Measurements from ENCODE around the gene THADA.

The THADA gene

DNA sequence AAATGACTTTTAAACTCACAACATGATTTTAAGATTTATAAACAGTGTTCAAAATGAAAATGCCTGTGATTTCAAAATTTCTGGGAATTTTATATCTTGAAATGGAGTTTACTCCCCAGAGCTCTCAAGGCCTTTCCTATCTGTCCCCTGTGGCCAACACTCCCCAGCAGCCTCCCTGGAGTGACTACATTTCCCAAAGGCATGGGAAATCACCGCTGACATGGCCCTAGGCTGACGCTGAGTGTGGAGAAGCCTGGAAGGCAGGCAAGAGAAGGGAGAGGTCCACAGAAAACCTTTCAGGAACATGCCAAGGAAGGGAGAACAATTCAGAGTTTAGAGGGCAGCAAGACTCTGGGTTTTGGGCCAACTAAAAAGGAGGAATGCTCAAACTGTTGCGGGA, 349.2 kb downstream of the THADA start:
- no peak for DNase-seq (ENCODE audit: low spot score)

DNA sequence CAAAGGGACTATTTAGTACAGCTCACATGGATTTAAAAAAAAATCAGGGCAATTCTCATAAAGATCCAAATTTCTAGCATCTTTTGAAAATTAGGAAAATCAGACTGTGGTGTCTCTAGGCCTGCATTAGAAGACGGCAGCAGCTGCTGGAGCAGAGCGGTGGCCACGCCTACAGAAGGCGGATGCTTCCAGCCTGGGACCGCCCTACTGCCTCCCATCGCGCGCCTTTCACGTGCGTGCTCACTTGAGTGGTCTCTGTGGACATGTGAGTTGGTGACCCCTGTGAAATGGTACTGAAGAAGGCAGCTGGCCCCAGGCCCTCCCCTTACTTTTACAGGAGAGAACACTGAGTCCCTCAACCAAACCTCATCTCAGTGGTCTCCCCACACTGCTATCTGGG, 354.3 kb downstream of the THADA start:
- no peak for DNase-seq (ENCODE audit: low spot score)

DNA sequence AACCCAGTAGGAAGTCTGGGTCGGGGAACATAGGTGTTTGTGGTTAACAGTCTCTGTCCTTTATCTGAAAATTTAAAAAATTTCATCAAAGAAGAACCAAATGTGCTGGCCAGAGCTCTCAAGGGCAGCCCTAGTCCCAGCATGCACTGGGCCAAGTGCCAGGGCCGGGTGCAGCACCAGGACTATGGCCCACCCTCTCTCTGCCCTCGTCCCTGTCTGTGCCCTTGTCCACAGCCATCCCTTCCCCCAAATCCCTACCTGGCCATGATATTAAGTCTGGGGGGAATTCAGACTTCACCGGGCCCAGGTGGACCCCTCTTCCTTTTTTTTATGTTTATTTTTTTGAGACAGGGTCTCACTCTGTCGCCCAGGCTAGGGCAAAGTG, 355.1 kb downstream of the THADA start:
- DNase-seq (ENCODE audit: low spot score), result no peak

DNA sequence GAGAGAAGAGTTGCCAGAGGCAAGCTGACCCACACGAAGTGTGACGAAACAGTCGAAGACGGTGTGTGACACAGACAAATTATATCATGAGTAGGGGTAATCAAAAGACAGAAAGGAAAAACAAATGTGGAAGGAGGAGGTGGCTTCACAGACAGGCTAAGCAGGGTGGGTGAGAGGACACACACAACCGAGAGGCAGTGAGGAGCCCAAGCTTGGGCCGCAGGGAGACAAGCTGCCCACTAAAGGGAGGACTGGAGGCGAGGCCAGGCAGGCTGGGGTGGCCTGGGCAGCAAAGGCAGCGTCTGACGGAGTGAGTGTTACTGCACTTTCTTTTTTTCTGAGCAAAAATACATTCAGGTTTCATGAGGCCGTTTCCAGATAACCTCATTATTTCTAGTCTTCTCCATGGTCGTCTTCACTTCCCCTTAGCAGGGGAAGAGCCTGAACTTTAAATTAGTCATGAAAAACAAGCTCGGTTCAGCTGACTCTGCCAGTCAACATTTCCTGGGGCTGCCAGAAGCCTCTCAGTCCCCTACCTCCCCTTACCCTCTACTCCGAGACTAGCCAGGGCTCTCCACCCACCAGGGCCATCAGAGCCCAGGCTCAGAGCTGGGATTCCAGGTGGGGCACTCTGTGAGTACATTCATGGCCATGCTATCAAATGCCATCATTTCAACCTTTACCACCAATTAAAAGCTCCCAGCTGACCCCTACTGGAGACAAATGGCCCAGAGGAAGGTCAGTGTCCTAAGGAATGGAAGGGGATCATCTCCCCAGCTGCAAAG, 355.7 kb downstream of the THADA start:
- DNase-seq (ENCODE audit: low spot score), result peak; percentile 67

- no peak for DNase-seq (ENCODE audit: low spot score)
These were observed 357.0 kb downstream of the THADA start for GRCh38 chr2:43238813-43239212.

GRCh38 chr2:43238176-43238575, 357.7 kb downstream of the THADA start:
- DNase-seq (ENCODE audit: low spot score), result no peak

DNA sequence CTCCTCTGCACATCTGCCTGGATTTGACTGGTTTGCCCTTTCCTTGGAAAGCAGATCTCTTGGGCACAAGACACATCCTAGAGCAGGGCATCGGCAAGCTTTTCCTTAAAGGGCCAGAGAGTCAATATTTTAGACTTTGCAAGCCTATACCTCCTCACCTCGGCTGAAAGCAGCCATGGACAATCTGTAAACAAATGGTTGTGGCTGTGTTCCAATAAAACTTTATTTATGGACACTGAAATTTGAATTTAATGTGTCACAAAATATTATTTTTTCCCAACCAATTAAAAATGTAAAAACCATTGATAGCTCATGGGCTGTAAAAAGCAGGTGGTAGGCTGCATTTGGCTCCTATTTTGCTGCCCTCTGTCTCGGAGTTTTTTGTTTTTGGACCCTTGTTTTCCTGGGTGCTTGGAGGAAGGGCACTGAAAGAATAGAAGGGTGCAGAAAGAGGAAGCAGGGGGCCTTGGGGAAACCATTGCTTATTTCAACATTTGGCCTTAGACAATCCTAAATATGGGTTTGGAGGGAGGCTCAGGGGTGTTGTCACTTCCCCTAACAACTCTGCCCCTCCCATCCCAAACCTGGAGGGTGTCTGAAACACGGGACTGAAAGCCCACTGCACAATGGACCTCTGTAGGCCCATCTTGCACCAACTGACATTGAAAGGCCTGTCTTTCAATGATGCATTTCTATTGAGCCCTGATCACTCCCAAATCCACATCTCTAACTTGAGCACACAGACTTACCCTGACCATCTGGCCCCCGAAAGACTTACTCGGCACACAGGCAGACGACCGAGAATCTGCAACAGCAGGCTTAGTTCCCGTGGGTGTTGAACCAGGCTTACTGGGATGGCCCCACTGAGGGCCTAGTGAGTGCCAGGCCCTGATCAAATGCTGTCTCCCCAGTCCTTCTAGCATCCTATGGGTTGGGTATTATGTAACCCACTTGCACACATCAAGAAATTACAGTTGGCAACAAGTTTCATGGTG, 362.3 kb downstream of the THADA start:
- peak; percentile 64 for DNase-seq (ENCODE audit: low spot score)

DNA sequence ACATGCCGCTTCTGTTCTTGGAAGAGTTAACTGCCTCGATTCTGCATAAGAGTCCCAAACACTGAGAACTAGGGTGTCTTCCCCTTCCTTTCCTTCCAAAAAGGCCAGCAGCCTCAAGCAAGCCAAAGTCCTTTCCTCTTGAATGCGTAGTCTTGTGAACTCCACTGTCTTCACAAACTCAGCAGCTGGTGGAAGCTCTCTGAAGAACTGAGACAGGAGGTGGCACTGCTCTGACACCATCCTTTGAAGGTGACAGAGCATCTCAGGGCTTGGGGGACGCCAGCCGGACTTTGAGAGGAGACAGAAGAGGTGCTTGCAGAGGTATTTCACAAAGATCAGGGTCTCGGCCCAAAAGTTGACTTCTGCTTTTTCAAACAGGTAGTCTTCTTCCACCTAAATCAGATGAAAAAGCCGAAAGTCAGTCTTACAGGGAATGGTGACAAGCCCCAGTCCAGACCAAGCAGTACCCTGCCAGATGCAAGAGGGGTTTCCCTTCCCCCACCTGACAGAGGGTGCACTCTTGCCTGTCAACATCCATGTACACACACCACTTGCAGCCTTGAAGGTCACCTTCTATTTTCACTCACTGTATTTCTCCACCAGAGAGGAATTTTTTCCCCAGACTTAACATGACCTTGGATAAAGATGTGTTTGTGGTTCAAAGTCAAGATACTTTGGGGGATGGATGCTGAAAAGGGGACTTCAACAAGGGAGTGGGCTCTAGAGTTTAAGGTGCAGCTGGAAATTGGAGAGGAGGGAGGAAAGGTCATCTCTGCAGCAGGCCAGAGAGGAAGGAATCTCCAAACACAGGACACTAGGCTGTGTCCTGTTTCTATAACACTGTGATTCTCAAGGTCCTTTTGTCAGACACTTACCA, 364.6 kb downstream of the THADA start:
- DNase-seq (ENCODE audit: low spot score), result no peak

DNA sequence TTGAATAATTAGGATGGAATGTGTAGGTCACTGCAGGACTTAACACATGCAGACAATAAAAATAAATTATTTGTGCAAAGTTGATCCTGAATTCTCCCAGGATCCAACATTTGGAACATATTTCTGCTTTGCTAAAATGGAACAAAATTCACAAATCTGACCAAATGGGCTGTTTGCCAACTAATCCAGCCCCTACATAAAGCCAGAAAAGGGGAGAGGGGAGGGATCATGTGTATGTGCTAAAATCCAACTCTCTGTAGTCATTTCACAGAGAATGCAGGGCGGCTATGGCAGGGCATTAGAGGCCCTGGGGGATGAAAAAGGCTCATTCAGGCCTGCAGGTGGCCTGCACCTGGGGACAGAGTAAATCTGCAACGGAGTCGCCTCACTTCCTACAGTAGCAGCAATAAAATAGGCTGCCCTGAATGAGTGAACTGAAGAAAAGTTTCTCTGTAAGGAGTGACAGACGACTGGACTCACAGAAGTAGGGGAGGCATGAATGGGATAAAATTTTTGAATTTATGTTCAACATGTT, 365.4 kb downstream of the THADA start:
- no peak for DNase-seq (ENCODE audit: low spot score)

DNA sequence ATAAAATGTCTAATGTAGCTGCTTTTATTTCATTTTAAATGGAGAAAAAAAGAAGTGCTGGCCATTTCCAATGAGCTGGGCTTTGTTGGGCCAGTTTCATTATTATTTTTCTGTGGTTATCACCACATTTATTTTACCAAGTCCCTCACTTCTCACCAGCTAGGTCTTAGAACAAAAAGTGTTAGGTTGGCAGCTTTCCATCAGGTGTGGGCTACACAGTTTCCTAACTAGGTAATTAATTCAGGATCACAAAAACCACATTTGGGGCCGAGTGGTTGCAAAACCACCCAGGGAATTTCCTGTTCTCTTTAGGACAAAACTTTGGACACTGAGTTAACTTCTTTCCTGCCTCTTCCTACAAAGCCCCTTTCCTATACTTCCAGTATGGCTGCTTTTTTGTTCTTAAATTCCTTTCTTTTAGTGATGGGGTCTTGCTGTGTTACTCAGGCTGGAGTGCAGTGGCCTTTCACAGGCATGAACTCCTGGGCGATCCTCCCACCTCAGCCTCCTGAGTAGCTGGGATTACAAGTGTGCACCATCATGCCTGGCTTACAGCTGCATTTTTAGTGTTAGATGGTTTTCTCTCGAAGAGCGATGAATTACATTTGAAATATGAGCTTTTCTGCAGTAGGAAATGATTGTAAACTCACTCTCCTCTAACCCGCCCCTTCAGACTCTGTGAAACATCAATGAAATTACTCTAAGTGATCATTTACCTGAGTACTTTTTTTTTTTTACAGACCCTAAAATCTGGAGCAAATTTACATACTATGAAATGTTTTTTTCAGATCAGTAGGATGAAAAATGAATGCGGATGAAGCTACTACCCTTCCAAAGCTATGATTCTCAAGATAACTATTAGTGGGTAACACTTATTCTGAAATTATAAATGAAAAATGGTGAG, 366.8 kb downstream of the THADA start:
- DNase-seq (ENCODE audit: low spot score), result no peak

DNA sequence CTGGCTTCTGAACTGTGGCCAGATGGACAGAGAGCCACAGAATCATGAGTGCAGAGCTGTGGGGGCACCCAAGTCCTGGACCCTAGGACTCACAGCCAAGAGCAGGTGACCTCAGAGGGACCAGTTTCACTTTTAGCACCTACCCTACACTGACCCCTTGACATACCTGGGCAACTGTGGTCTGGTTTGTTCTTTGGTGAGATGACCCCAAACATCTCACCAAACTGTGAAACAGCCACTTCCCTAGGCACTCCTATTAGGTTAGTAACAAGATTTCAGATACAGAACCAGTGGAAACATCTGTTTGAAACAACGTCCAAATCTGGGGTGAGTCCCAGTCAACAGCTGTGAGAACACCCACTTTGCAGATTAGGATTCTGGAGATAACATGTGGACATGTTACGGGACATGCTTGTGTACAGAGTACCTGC, 367.5 kb downstream of the THADA start:
- DNase-seq (ENCODE audit: low spot score), result peak; percentile 42

DNA sequence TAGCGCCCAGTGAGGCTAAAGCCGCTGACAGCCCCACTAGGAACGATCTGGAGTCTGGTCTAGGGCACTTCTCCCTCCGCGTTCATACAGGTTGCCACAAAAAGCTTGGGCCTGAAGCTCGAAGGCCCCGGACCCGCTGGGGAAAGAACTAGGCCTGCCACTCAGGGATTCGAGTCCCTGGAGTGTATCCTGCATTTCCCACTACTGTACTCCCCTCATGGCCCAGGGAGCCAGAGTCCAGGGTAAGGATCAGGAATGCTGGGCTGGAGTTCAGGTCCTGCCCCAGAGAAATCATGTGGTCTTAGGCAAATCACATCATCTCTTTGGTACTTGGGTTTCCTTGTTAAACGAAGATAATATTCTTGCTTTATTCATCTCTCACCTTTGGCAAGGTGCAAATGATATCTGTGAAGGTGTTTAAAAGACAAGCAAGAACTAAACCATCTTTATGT, 368.0 kb downstream of the THADA start:
- peak; percentile 85 for DNase-seq (ENCODE audit: low spot score)

DNA sequence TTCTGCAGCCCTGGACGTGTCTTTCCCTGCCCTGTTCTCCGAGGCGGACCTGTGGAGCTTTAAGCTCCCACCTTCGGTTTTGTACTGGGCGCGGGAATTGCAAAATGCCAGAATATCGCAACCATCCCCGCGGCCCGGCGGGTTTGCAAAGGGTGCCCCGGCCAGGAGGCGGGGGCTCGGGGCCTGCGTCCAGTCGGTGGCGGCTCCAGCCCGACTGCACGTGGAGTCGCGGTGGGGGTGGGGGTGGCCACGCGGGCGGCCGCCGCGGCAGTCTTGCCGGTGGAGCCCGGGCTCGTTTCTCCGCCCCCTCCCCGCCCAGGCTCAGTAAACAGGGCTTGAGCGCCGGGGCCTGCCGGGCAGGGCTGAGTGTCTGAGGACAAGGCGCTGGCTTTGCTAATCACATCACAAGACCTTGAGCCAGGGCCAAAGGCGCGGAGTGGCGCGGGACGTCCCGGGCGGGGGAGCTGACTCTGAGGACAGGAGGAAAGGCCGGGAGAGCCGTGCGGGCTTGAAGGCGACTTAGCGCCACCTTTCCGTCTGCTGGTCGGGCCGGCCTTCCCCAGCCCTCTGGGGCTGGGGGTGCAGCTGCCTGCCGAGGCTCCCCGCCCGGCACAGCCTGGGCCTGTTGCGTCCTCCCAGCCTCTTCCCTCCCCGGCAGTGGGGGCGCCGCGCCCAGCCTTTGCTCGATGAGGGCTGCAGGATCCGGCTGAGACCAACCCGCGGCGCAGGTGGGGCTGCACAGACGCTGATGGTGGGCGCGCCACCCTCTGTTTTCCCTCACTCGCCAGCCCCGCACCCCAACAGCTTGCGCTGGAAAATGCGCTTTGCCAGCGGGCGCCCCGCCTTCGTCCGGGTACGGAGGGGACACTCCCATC, 368.6 kb downstream of the THADA start:
- DNase-seq (ENCODE audit: low spot score), result peak; percentile 92

DNA sequence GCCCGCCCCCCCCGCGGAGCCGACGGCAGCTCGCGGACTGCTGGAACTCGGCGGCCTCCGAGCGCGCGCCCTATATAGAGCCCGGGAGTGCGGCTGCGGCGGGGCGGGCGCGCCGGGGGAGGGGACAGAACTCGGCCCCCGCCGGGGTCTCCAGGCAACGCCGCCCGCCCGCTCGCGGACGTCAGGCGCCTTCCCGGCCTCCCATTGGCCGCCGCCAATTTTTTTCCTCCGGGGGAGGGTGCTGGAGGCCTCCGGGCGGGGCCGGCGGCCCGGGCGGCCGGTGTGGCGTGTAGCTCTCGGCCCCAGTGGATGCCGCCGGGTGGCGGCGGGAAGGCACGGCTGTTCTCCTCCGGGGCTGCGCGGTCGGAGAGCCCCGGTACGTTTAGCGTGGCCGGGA, 369.3 kb downstream of the THADA start, which contains the start of gene ZFP36L2:
TSS of gene ZFP36L2 (minus strand) at position 49 of the 397 bp plus-strand sequence. CDS start 291 bp downstream, outside the sequence.
- DNase-seq (ENCODE audit: low spot score), result peak; percentile 95

DNA sequence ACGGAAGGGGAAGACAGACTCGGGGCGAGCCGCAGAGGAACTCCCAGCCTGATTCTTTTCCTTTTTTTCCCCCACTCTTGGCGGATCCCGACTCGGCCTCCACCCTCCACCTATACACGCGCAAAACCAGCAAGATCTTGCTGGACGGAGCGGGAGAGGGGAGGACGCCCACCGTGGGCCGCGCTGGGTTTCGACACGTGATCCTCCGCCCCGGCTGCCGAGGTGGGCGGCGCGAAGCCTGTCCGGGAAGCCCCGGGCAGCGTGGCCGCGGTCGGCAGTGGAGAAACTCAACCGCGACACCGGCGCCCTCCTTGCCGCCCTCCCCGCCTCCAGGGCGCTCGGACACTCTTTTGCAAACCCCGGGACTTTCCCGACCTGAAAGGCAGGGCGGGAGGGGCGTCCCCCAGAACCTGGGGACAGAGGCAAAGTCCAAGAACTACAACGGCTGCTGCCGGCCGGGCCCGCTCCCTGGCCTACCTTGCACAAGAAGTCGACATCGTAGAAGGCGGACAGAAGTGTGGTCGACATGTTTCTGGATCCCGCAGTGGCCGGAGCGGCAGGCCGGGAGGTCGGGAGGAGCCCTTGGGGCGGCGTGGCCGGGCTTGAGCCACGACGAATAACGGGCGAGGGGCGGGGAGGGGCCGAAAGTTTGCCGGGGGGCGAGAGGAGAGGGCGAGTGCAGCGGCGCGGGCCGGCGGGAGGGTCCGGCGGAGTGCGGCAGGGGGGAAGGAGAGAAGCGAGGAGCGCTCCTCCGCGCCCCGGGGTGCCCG, 369.9 kb downstream of the THADA start:
- DNase-seq (ENCODE audit: low spot score), result peak; percentile 51

DNA sequence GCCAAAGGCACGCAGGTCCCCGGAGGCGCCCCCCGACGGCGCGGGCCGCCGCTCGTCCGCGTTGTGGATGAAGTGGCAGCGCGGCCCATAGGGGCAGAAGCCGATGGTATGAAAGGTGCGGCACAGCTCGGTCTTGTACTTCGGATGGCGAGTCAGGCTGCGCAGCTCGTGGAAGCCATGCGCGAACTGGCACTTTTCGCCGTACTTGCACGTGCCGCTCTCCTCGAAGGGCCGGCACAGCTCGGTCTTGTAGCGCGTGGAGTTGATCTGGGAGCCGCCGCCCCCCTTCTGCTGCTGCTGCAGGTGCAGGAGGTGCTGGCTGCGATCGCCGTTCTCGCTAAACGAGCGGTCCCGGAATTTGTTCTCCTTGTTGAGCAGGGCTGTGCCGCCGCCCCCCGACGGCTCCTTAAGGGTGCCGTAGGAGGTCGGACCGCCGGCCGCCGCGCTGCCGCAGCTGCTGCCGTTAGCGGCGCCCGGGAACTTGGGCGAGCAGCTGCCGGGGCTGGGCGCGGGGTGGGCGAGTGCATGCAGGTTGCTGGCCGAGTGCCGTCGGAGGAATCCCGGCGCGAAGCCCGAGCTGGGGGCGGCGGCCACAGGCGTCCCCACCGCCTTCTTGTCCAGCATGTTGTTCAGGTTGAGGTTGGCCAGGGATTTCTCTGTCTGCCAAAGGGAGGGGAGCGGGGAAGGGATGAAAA, 370.6 kb downstream of the THADA start:
- DNase-seq (ENCODE audit: low spot score), result no peak

GRCh38 chr2:43224571-43225092, 371.2 kb downstream of the THADA start:
- no peak for DNase-seq (ENCODE audit: low spot score)

DNA sequence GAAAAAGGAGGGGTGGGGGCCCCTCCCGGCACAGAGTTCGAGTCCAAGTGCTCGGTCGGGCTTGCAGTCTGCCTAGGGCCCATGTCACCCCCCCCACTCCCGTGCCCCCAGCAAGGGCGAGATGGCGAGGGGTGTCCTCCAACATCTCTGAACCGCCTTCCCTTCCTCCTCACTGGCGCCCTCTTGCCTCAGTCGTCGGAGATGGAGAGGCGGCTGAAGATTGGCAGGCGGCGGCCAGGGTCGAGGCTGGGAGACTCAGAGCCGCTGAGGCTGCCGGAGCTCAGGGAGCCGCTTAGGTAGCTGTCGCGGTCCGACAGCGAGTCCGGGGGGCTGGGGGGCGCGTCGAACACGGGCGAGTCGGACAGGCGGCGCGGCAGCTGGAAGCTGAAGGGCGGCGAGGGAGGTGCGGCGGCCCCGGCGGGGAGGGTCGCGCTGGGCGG, 371.7 kb downstream of the THADA start:
- DNase-seq (ENCODE audit: low spot score), result peak; percentile 56
